ENCODE measurements around the gene ZNF664.

Gene ZNF664

DNA sequence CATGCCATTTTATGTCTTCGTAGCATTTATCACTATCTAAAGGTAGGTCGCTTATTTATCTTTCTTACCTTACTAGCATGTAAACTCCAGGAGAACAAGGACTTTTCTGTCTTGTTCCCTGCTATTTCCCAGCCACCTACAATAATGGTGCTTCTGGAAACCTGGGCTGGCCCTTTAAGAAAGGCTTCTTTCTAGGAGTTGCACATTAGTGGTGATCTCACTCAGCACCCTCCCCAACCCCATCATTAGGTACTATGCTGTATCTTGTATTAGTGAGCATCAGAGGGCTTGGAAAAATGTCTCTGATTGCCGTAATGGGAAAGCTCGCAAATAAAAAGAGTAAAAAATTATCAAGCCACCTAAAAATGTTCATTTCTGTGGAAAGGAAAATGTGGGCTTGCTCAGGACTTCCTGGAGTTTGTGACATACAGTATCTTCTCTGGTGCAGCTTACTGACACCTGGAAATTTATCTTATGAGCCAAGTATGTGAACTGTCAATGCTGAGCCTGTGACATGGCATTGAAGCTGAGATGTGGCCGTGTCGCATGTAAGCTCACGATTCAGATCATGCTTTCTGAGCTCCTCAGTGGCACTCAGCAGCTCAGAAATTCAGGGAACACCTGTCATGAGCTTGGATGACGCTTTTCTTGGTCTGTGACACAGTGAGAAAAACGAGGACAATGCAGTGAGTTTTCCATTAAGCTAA lies 12.8 kb upstream of the ZNF664 start:
- H3K27ac ChIP-seq (ENCODE audit: low read depth, low read length, severe bottlenecking) = no peak overlapping the region
- H3K36me3 ChIP-seq (ENCODE audit: control insufficient read depth, insufficient read depth, low read length) = peaks cover 4% of the 10 kb centered on the region
- H3K4me1 ChIP-seq (ENCODE audit: control insufficient read depth, insufficient read depth, low read length, poor library complexity, severe bottlenecking) = no peaks in the 10 kb centered on the region
- no peaks in the 10 kb centered on the region for H3K9me3 ChIP-seq (ENCODE audit: control insufficient read depth, low read length)
- H3K4me3 ChIP-seq (ENCODE audit: extremely low read depth, insufficient read depth, low read length, poor library complexity, severe bottlenecking) = no peak overlapping the region
- WGBS, 2 experiments (ENCODE audit: insufficient coverage in 2 of 2) = 89 to 92% methylated on average over 7 to 9 of the region's 9 CpGs

DNA sequence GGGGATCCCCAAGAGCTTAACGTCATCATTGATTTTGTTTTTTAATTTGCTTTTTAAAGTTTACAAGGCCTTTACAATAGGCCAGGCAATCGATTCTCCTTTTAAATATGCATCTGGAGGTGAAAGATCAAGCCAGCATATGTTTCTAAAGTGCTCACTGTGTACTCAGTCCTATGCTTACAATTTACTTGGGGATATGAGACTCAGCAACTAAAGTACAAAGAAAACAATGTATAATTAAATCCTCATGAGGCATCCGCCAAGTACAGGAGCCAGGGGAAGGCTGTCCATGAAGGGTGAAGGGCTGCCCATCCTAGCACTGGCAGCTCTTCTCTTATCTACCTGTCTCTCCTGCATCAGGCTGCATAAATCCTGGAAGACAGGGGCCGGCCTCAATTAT lies 12.2 kb upstream of the ZNF664 start:
- Histone ChIP-seq H3K27ac (ENCODE audit: low read depth, low read length, severe bottlenecking) (no peak overlapping the region), H3K9me3 (ENCODE audit: control insufficient read depth, low read length) (no peaks in the 10 kb centered on the region), H3K36me3 (ENCODE audit: control insufficient read depth, insufficient read depth, low read length) (peaks cover 4% of the 10 kb centered on the region), H3K4me1 (ENCODE audit: control insufficient read depth, insufficient read depth, low read length, poor library complexity, severe bottlenecking) (no peaks in the 10 kb centered on the region), H3K4me3 (ENCODE audit: extremely low read depth, insufficient read depth, low read length, poor library complexity, severe bottlenecking) (no peak overlapping the region)
- whole genome bisulfite sequencing, 2 experiments (ENCODE audit: insufficient coverage in 2 of 2) = 75 to 100% methylated on average over 3 of the region's 4 CpGs

DNA sequence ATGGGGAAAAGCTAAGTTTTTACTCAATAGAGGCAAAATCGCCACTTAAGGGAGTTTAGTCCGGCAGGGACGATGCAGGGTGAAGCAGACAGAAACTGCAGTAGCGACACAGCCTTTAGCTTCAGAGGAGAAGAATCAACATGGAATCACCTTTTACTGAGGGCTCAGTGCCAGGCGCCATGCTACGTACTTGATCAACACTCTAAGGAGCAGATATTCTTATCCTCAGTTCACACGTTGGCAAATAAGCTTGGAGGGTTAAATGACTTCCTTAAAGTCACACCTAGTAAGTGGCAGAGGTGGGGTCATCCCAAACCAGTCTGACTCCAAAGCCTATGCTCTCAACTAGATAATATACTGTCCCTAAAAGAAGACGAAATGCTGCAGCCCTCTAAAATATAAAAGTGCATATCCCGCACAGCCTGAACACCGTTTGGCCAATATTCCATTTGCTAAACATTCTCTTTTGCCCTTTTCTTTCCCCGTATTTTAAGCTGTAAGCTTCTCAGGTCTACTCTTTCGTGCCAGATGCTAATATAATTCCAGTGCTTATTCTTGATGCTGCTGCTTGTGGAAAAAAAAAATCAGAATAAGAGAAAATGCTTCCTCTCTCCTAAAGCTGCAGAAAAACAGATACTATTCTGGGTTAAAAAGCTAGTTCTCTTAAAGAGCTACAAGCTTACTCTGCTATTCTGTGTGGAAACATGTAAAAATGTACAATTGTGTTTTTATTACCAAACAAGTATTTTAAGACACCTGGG lies 11.2 kb upstream of the ZNF664 start:
- H3K27ac ChIP-seq (ENCODE audit: low read depth, low read length, severe bottlenecking) = no peak overlapping the region
- H3K9me3 ChIP-seq (ENCODE audit: control insufficient read depth, low read length) = no peaks in the 10 kb centered on the region
- H3K36me3 ChIP-seq (ENCODE audit: control insufficient read depth, insufficient read depth, low read length) = peaks cover 4% of the 10 kb centered on the region
- H3K4me1 ChIP-seq (ENCODE audit: control insufficient read depth, insufficient read depth, low read length, poor library complexity, severe bottlenecking) = no peaks in the 10 kb centered on the region
- no peak overlapping the region for H3K4me3 ChIP-seq (ENCODE audit: extremely low read depth, insufficient read depth, low read length, poor library complexity, severe bottlenecking)
- WGBS, 2 experiments (ENCODE audit: insufficient coverage in 2 of 2) = 93 to 94% methylated on average over 9 of the region's 12 CpGs

DNA sequence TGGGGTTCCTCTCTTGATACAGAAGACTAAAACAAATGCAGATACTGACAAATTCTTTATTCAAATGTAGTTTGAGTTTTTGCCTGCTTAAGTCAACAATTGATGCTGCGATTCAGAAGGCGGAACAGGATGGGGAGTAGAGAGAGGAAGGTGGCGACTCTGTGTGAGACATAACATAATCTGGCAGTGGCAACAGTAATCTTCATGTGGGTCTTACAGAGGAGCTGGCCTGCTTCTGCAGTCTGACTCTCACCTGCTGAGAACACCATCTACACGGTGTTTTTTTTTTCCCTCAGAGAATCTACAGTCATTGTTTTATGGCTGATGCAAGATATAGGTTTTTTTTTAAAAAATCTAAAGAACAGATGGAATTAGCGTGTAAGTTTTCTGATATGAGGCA lies 10.5 kb upstream of the ZNF664 start:
- Histone ChIP-seq H3K27ac (ENCODE audit: low read depth, low read length, severe bottlenecking) (no peak overlapping the region), H3K4me3 (ENCODE audit: extremely low read depth, insufficient read depth, low read length, poor library complexity, severe bottlenecking) (no peak overlapping the region), H3K4me1 (ENCODE audit: control insufficient read depth, insufficient read depth, low read length, poor library complexity, severe bottlenecking) (no peaks in the 10 kb centered on the region), H3K9me3 (ENCODE audit: control insufficient read depth, low read length) (no peaks in the 10 kb centered on the region), H3K36me3 (ENCODE audit: control insufficient read depth, insufficient read depth, low read length) (peaks cover 6% of the 10 kb centered on the region)
- 85 to 94% methylated on average over 1 to 4 of the region's 5 CpGs for WGBS, 2 experiments (ENCODE audit: insufficient coverage in 2 of 2)

DNA sequence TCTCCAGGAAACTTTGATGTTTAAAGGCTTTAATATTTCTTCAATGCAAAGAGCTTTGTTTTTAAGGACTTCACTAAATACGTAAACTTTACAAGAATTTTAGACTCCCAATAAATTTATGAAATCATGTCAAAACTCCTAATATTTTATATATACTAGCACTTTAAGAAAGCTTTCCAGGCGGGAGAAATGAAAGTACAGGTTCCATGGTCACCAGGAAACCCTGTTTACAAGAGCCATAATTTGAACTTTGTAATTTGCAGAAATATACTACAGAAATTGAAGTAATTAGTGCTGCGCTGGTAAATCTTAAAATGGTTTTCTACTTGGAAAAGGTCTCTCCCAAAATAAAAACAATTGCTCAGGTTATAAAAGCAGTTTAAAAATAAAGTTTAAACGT lies 9.2 kb upstream of the ZNF664 start:
- Histone ChIP-seq H3K4me1 (ENCODE audit: control insufficient read depth, insufficient read depth, low read length, poor library complexity, severe bottlenecking) (no peaks in the 10 kb centered on the region), H3K9me3 (ENCODE audit: control insufficient read depth, low read length) (no peaks in the 10 kb centered on the region), H3K27ac (ENCODE audit: low read depth, low read length, severe bottlenecking) (no peak overlapping the region), H3K4me3 (ENCODE audit: extremely low read depth, insufficient read depth, low read length, poor library complexity, severe bottlenecking) (no peak overlapping the region), H3K36me3 (ENCODE audit: control insufficient read depth, insufficient read depth, low read length) (peaks cover 13% of the 10 kb centered on the region)
- WGBS, 2 experiments (ENCODE audit: insufficient coverage in 2 of 2) = no CpG with 5 or more reads among the region's 4 CpGs

DNA sequence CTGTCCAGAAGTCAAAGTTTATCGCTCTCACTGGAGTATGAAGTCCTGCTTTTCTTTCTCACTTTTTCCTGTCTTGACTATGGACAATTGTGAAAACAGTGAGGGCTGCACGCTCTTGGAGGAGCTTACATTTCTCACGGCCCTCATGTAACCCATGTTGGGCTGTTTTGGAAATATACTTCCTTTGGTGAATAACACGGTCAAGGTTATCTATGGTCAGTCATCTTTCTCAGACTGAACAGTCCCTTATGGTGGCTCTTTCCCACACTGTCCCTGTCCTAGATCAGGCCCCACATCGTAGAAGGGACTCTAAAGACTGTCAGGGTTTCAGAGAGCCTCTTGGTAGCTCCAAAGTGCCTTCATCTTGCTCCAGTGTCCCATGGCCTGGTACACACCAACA lies 7.6 kb upstream of the ZNF664 start:
- no peak overlapping the region for H3K27ac ChIP-seq (ENCODE audit: low read depth, low read length, severe bottlenecking)
- H3K4me1 ChIP-seq (ENCODE audit: control insufficient read depth, insufficient read depth, low read length, poor library complexity, severe bottlenecking) = no peaks in the 10 kb centered on the region
- H3K36me3 ChIP-seq (ENCODE audit: control insufficient read depth, insufficient read depth, low read length) = peaks cover 13% of the 10 kb centered on the region
- H3K9me3 ChIP-seq (ENCODE audit: control insufficient read depth, low read length) = no peaks in the 10 kb centered on the region
- WGBS, 2 experiments (ENCODE audit: insufficient coverage in 2 of 2) = 88 to 89% methylated on average over 3 of the region's 5 CpGs
- H3K4me3 ChIP-seq (ENCODE audit: extremely low read depth, insufficient read depth, low read length, poor library complexity, severe bottlenecking) = no peak overlapping the region

DNA sequence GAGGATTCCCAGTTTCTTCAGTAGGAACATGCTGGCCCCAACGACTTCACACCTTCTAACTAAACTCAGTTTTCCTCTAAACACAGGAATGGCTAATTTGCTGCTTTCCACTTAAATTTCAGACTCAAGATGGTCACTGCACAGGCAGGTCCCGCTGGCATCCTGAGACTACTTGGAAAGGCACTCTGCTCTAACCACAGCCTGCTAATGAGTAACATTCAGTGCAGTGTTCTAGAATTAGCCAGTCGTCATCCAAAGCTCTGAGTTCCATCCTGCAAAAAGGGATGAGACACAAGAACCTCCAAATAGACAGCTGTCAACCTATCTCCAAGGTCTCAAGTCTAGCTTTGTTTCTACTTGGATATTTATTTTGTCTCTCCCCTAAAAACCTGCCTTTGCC lies 6.4 kb upstream of the ZNF664 start:
- Histone ChIP-seq H3K36me3 (ENCODE audit: control insufficient read depth, insufficient read depth, low read length) (peaks cover 13% of the 10 kb centered on the region), H3K9me3 (ENCODE audit: control insufficient read depth, low read length) (no peaks in the 10 kb centered on the region), H3K4me3 (ENCODE audit: extremely low read depth, insufficient read depth, low read length, poor library complexity, severe bottlenecking) (no peak overlapping the region), H3K27ac (ENCODE audit: low read depth, low read length, severe bottlenecking) (no peak overlapping the region), H3K4me1 (ENCODE audit: control insufficient read depth, insufficient read depth, low read length, poor library complexity, severe bottlenecking) (no peaks in the 10 kb centered on the region)
- 81 to 88% methylated on average over 3 of the region's 3 CpGs for WGBS, 2 experiments (ENCODE audit: insufficient coverage in 2 of 2)

DNA sequence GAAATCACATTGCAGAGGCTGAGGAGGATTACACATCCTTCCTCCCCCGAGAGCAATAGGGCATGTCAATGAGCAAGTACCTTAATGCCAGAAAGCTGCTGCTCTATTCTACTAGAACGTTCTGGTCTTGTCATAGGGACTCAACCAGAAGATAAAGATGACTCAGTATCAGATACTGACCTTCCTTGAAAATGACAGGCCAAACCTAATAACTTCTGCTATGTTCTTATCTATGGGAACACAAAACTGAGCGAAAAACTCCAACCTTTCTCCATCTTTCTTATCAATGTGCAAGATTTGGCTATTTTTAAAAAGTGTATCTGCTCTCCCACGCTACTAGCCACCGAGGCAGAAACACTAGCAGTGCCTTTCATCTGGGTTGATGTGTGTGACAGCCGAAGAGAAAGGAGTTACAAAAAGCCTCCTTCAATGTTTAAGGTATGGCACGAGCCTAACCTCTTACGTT lies 5.9 kb upstream of the ZNF664 start:
- 82 to 88% methylated on average over 5 to 7 of the region's 8 CpGs for WGBS, 2 experiments (ENCODE audit: insufficient coverage in 2 of 2)
- Histone ChIP-seq H3K4me1 (ENCODE audit: control insufficient read depth, insufficient read depth, low read length, poor library complexity, severe bottlenecking) (no peaks in the 10 kb centered on the region), H3K36me3 (ENCODE audit: control insufficient read depth, insufficient read depth, low read length) (peaks cover 13% of the 10 kb centered on the region), H3K27ac (ENCODE audit: low read depth, low read length, severe bottlenecking) (no peak overlapping the region), H3K9me3 (ENCODE audit: control insufficient read depth, low read length) (no peaks in the 10 kb centered on the region), H3K4me3 (ENCODE audit: extremely low read depth, insufficient read depth, low read length, poor library complexity, severe bottlenecking) (no peak overlapping the region)

DNA sequence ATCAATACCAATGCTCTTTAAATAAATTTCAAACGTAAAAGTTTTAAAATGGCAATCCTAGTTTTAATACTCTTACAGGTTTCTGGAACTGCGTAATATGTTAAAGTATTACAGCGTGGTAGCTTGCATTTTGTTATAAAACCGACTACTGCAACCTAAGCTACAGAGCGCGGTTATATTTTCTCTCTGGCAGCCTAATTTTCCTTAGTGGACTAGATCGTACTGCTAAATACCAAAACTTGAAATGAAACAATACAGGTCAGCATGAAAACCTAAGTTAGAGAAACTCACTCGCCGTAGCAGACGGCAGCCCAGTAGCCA lies 1.6 kb upstream of the ZNF664 start:
- H3K27ac ChIP-seq (ENCODE audit: low read depth, low read length, severe bottlenecking) = no peak overlapping the region
- peaks cover 29% of the 10 kb centered on the region for H3K36me3 ChIP-seq (ENCODE audit: control insufficient read depth, insufficient read depth, low read length)
- H3K9me3 ChIP-seq (ENCODE audit: control insufficient read depth, low read length) = no peaks in the 10 kb centered on the region
- 8 to 13% methylated on average over 6 to 8 of the region's 10 CpGs for WGBS, 2 experiments (ENCODE audit: insufficient coverage in 2 of 2)
- H3K4me1 ChIP-seq (ENCODE audit: control insufficient read depth, insufficient read depth, low read length, poor library complexity, severe bottlenecking) = peaks cover 5% of the 10 kb centered on the region
- peak overlapping the region; percentile 87 for H3K4me3 ChIP-seq (ENCODE audit: extremely low read depth, insufficient read depth, low read length, poor library complexity, severe bottlenecking)

DNA sequence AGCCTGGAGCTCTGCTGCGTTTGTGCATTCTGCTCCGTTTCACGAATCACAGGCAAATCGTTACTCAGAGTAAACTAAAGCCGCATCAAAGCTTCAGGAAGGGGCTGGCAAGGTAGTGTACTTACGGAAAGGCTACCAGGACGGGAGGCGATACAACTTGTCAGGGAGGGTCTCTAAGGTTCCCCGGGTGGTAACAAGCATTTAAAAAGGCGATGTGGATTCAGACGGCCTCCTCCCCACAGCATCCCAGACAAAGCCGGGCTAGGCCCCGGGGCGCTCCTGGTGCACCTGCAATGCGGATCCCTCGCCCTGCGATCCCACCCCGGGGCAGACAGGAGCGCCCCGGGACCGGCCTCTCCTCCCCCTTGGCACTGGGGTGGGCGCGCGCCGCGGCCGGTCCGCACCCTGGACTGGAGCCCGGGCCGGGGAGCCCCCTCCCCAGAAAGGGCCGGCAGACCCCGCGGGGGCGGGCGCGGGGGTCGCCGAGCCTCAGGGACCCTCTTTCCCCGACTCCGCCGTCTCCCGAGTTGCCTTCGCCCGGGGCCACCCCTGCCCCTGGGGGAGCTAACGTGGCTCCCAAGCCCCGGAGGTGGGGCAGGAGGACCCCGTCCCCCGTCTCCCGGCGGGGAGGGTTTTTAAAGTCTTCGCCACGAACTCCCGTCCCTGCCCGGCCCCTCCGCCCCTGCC lies 1.1 kb upstream of the ZNF664 start:
- Histone ChIP-seq H3K4me1 (ENCODE audit: control insufficient read depth, insufficient read depth, low read length, poor library complexity, severe bottlenecking) (peaks cover 5% of the 10 kb centered on the region), H3K4me3 (ENCODE audit: extremely low read depth, insufficient read depth, low read length, poor library complexity, severe bottlenecking) (peak overlapping the region; percentile 87), H3K36me3 (ENCODE audit: control insufficient read depth, insufficient read depth, low read length) (peaks cover 34% of the 10 kb centered on the region), H3K27ac (ENCODE audit: low read depth, low read length, severe bottlenecking) (no peak overlapping the region), H3K9me3 (ENCODE audit: control insufficient read depth, low read length) (no peaks in the 10 kb centered on the region)
- WGBS, 2 experiments (ENCODE audit: insufficient coverage in 2 of 2) = 0 to 1% methylated on average over 37 to 39 of the region's 55 CpGs
